Measurements from ENCODE around the gene GEMIN7.
A peak's percentile ranks its signal among the peaks of the same experiment; 100 is the strongest.

Gene GEMIN7

DNA sequence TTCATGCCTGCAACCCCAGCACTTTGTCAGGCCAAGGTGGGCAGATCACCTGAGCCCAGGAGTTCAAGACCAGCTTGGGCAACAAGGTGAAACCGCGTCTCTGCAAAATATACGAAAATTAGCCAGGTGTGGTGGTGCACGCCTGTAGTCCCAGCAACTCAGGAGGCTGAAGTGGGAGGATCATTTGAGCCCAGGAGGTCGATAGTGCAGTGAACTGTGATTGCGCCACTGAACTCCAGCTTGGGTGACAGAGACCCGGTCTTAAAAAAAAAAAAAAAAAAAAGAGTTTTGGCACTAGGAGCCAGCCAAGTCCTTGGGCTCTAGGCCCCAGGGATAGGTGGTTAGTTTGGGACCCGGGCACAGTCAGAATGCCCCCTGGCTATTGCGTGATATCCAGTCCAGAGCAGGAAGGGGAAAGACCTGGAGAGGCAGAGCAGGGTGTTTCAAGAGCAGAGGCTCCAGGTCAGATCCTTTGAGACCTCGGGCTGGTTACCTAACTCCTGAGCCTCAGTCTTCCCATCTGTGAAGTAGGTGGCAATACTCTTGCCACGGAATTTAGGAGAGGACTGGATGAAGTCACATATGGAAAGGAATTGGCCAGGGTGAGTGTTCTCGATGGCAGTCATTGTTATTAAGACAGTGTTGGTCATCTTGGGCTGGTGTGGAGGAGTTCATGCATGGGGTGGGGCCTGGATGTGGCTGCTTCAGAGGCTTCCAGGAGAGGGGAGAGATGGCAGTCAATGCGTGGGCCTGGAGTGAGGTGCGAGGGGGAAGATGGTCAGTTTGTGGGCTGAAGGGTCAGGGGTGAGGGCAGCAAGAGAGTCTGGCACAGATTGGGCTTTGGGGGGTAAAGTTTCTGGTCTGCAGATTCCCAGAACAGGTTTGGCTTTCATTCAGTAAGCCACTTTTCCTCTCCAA is 16.7 kb downstream of the GEMIN7 start:
- H3K4me3 ChIP-seq (ENCODE audit: low read depth, low read length) = no peak overlapping the region
- TF ChIP-seq, protein P1, sequence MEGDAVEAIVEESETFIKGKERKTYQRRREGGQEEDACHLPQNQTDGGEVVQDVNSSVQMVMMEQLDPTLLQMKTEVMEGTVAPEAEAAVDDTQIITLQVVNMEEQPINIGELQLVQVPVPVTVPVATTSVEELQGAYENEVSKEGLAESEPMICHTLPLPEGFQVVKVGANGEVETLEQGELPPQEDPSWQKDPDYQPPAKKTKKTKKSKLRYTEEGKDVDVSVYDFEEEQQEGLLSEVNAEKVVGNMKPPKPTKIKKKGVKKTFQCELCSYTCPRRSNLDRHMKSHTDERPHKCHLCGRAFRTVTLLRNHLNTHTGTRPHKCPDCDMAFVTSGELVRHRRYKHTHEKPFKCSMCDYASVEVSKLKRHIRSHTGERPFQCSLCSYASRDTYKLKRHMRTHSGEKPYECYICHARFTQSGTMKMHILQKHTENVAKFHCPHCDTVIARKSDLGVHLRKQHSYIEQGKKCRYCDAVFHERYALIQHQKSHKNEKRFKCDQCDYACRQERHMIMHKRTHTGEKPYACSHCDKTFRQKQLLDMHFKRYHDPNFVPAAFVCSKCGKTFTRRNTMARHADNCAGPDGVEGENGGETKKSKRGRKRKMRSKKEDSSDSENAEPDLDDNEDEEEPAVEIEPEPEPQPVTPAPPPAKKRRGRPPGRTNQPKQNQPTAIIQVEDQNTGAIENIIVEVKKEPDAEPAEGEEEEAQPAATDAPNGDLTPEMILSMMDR (IDR thresholded peaks at IDR 0.05; ENCODE audit: control insufficient read depth, extremely low read depth, insufficient read depth) = no peak
- DNase-seq (ENCODE audit: low read depth) = no peak

DNA sequence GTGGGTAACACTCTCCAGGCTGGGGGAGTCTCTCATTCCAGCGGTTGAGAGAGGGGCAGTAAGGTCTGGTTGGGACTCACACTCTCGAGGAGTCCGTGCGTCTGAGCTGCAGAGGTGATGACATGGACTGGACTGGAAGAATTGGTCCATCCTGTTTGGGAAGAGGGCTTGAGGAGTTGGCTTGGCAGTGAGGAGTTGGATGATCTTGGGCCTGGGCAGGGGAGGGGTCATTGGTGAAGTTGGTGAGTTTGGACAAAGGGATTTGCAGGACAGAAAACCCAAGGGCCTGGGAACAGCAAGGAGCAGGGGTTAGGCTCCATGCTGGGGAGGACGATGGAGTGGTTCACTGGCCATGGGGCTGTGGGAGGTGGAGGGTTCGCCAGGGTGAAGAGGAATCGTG is 17.6 kb downstream of the GEMIN7 start:
- H3K4me3 ChIP-seq (ENCODE audit: low read depth, low read length) = no peak overlapping the region
- no peak for DNase-seq (ENCODE audit: low read depth)
- TF ChIP-seq, protein P1 (IDR thresholded peaks at IDR 0.05; ENCODE audit: control insufficient read depth, extremely low read depth, insufficient read depth) = no peak

DNA sequence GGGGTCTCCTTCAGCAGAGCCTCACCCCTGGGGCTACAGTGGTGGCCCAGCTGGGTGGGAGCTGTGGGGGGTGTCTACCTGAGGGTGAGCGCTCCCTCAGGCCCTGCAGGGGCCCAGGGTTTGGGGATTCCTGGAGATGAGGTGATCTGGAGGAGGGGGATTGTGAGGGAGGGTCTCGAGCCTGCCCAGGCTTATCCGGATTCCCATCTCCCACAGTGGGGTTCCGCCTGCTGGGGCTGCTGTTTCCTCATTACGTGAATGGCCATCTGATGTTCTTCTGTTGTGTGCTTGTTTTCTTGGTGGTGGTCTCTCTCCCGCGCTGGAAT is 18.4 kb downstream of the GEMIN7 start:
- no peak for DNase-seq (ENCODE audit: low read depth)
- TF ChIP-seq, protein P1 (IDR thresholded peaks at IDR 0.05; ENCODE audit: control insufficient read depth, extremely low read depth, insufficient read depth) = no peak
- no peak overlapping the region for H3K4me3 ChIP-seq (ENCODE audit: low read depth, low read length)

DNA sequence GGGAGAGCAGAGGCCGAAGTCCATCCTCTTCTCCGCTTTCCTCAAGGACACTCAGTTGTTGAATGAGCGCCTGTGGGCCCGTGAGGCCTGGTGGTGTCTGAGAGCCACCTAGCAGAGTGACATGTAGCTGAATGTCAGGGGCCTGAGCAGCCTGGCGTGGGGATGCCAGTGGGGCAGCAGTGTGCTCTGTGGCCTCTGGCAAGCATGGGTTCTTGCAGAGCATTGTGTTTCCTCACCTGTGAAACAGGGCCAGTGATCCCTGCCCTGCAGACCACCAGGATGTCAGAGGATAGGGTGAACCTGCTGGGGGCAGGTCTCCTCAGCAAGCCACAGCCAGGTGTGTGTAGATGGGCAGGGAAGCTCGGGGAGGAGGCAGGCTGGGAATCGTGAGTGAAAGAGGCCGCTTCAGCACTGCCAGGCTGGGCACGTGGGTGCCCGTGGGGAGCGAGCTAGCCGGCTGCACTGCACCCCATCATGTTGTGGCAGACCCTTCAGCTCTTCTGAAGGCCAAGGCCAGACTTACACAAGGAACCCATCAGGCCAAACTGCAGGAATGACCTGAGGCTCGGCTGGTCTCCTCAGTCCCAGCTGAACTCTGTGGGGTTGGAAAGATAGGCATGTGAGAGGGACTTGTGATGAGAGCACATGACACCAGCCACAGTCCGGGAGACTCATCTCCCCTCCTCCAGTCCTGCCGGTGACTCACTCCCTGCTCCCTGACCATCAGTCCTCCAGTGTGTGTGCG is 18.9 kb downstream of the GEMIN7 start:
- DNase-seq (ENCODE audit: low read depth) = no peak
- H3K4me3 ChIP-seq (ENCODE audit: low read depth, low read length) = peak overlapping the region; percentile 28
- TF ChIP-seq, protein P1 (IDR thresholded peaks at IDR 0.05; ENCODE audit: control insufficient read depth, extremely low read depth, insufficient read depth) = no peak

DNA sequence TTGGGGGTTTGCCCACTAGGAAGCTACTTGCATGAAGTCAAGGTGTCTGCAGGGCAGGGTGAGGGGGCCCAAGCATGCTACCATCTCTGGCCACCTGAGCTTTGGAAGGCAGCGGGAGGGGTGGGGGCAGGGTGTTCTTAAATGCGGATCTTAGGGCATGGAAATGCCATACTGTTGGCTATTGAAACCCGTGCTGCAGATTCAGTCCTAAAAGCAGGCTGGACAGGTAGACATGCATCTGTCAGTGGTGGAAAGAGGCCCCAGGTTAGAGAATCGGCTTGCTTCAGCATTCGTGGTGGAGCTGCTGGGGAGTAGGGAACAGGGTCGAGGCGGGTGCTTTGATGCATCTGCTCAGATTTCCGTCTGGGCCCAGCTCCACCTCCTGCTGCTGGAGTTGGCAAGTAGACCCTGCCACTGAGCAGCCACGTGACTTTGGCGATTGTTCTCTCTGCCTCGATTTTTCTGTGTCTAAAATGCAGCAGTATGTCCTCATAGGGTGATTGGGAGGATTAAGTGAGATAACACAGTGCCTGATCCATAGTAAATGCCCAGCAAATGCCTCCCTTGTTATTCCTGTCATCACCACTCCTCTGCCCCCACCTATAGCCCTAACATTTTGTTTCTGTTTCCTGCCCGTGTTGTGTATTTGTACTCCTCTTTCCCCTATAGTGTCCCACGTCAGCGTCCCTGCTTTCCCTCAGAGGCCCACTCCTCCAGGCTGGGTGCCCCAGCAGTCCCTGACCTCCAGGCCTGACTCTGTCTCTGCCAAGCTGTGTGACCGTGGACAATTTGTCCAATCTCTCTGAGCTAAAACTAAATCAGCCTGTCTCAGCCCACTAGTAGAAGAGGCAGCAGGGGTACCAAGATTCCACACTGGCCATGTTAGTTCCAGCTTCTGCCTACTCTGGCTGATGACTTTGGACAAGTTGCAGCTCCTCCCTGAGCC is 19.7 kb downstream of the GEMIN7 start:
- peak overlapping the region; percentile 28 for H3K4me3 ChIP-seq (ENCODE audit: low read depth, low read length)
- TF ChIP-seq, protein P1 (IDR thresholded peaks at IDR 0.05; ENCODE audit: control insufficient read depth, extremely low read depth, insufficient read depth) = no peak
- no peak for DNase-seq (ENCODE audit: low read depth)

DNA sequence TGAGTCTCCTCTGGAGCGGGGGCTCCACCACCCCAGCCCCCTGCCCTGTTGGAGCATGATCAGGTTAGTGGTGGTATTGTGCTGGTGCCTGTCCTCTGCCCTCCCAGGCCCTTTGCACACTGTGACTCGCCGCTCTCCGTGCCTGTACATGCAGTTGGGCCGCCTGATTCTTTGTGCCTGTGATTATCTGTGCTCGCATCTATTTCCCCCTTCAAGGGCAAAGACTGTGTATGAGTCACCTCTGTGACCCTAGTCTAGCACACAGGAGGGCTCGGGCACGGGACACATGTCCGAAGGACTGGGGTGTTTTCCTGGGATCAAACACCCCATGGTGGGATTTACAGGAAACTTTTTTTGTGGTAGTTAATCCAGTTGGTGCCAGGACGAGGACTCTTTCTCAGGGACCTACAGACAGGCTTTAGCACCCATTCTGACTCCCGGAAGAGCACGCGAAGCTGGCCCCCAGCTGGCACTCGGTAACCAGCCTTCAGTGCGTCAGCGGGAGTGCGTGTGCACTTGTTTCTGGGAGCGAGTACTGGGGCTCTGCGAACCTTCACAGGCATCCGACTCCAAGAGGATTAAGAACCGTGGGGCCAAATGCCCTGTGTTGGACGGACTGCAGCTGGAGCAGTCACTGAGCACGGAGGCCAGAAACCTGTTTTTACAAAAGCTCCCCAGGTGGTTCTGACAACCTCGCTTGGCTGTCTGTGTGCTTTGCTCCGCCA is 20.6 kb downstream of the GEMIN7 start:
- TF ChIP-seq, protein P1 (IDR thresholded peaks at IDR 0.05; ENCODE audit: control insufficient read depth, extremely low read depth, insufficient read depth) = no peak

More for the DNA sequence above, 20.6 kb downstream of the GEMIN7 start:
- no peak for DNase-seq (ENCODE audit: low read depth)
- H3K4me3 ChIP-seq (ENCODE audit: low read depth, low read length) = no peak overlapping the region
